ENCODE data around the gene NRL. TPM values are rescaled to one million over a fixed set of nuclear protein-coding genes. Genes with fewer than 3 reads are reported as not detected.

The NRL gene
- total RNA-seq, 1 experiment from 2014 or later: 2.3 TPM

DNA sequence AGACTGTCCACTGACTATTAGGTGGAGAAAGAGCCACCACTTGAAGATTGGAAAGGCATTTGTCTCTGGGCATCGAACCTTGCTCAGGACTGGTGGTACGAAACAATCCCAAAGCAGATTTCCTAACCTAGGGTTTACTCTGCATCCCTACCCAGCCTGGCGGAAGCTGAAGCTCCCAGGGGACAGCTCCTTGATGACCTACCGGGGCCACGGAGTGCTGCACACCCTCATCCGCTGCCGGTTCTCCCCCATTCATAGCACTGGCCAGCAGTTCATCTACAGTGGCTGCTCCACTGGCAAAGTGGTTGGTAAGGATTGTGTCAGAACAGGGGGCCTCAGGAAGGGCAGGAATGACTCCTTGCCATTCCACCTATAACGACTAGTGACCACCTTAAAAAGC, 6.5 kb upstream of the NRL start:
- Histone ChIP-seq H3K4me1 (replicated peaks; ENCODE audit: insufficient read depth) (peaks cover 5% of the 10 kb centered on the region), H3K4me3 (no peak overlapping the region), H3K27me3 (ENCODE audit: insufficient read depth, low read depth) (no peaks in the 10 kb centered on the region), H4K20me1 (ENCODE audit: insufficient read depth) (no peaks in the 10 kb centered on the region), H3K9me2 (ENCODE audit: insufficient read depth) (no peaks in the 10 kb centered on the region), H3K9me3 (ENCODE audit: insufficient read depth, low read depth) (no peaks in the 10 kb centered on the region), H3F3A (ENCODE audit: insufficient read depth, low read depth) (no peaks in the 10 kb centered on the region), H3K36me3 (ENCODE audit: low read depth) (peaks cover 8% of the 10 kb centered on the region; the same call in 1 of the 2 replicates), H3K27ac (no peak overlapping the region), H2AFZ (no peak overlapping the region), H3K79me2 (ENCODE audit: low read depth) (peaks cover 7% of the 10 kb centered on the region), H3K4me2 (no peak overlapping the region)
- BruUV-seq (replicated peaks): no TSS peak
- intact Hi-C loops (cut with micrococcal nuclease; ENCODE audit: unreplicated experiment): no loop called here
- ChIA-PET POLR2A (ENCODE audit: unreplicated experiment) (no interaction called here), CTCF (no interaction called here)
- no peak for DNase-seq
- no peak for TF ChIP-seq EZH2 (IDR thresholded peaks at IDR 0.05; ENCODE audit: low read depth)
- TF ChIP-seq, protein P1, sequence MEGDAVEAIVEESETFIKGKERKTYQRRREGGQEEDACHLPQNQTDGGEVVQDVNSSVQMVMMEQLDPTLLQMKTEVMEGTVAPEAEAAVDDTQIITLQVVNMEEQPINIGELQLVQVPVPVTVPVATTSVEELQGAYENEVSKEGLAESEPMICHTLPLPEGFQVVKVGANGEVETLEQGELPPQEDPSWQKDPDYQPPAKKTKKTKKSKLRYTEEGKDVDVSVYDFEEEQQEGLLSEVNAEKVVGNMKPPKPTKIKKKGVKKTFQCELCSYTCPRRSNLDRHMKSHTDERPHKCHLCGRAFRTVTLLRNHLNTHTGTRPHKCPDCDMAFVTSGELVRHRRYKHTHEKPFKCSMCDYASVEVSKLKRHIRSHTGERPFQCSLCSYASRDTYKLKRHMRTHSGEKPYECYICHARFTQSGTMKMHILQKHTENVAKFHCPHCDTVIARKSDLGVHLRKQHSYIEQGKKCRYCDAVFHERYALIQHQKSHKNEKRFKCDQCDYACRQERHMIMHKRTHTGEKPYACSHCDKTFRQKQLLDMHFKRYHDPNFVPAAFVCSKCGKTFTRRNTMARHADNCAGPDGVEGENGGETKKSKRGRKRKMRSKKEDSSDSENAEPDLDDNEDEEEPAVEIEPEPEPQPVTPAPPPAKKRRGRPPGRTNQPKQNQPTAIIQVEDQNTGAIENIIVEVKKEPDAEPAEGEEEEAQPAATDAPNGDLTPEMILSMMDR (conservative IDR thresholded peaks at IDR 0.05): no peak

DNA sequence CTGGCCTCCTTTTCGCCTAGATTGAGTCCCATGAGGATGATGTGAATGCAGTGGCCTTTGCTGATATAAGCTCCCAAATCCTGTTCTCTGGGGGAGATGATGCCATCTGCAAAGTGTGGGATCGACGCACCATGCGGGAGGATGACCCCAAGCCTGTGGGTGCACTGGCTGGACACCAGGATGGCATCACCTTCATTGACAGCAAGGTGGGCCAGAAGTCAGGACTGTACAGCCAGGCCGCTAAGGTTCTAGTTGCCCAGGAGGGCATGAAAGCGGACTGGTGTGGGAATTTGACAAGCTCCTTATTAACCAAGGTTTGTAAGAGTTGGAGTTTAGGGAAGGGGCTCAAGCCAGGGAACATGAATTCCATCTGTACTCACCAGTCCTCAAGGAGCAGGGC, 4.9 kb upstream of the NRL start:
- BruUV-seq (replicated peaks): no TSS peak
- intact Hi-C loops (cut with micrococcal nuclease; ENCODE audit: unreplicated experiment): no loop called here
- Histone ChIP-seq H3K79me2 (ENCODE audit: low read depth) (peaks cover 13% of the 10 kb centered on the region), H3F3A (ENCODE audit: insufficient read depth, low read depth) (no peaks in the 10 kb centered on the region), H3K4me3 (no peak overlapping the region), H3K27me3 (ENCODE audit: insufficient read depth, low read depth) (no peaks in the 10 kb centered on the region), H4K20me1 (ENCODE audit: insufficient read depth) (no peaks in the 10 kb centered on the region), H3K4me2 (no peak overlapping the region), H3K9me2 (ENCODE audit: insufficient read depth) (no peaks in the 10 kb centered on the region), H3K27ac (no peak overlapping the region), H2AFZ (no peak overlapping the region), H3K9me3 (ENCODE audit: insufficient read depth, low read depth) (no peaks in the 10 kb centered on the region), H3K36me3 (ENCODE audit: low read depth) (peaks cover 8% of the 10 kb centered on the region; the same call in 1 of the 2 replicates), H3K4me1 (replicated peaks; ENCODE audit: insufficient read depth) (peaks cover 11% of the 10 kb centered on the region)
- TF ChIP-seq, protein P1 (conservative IDR thresholded peaks at IDR 0.05): no peak
- no peak for TF ChIP-seq EZH2 (IDR thresholded peaks at IDR 0.05; ENCODE audit: low read depth)
- CTCF ChIA-PET: no interaction called here
- DNase-seq: no peak
- POLR2A ChIA-PET (ENCODE audit: unreplicated experiment): no interaction called here

- Histone ChIP-seq H3K4me3 (no peak overlapping the region), H3K4me2 (no peak overlapping the region), H3K9me2 (ENCODE audit: insufficient read depth) (no peaks in the 10 kb centered on the region), H3K27me3 (ENCODE audit: insufficient read depth, low read depth) (no peaks in the 10 kb centered on the region), H3K9me3 (ENCODE audit: insufficient read depth, low read depth) (no peaks in the 10 kb centered on the region), H3F3A (ENCODE audit: insufficient read depth, low read depth) (peaks cover 12% of the 10 kb centered on the region; the same call in 1 of the 2 replicates), H3K36me3 (ENCODE audit: low read depth) (peaks cover 8% of the 10 kb centered on the region; the same call in 1 of the 2 replicates), H2AFZ (no peak overlapping the region), H3K4me1 (replicated peaks; ENCODE audit: insufficient read depth) (peaks cover 11% of the 10 kb centered on the region), H3K27ac (no peak overlapping the region), H4K20me1 (ENCODE audit: insufficient read depth) (no peaks in the 10 kb centered on the region), H3K79me2 (ENCODE audit: low read depth) (peaks cover 13% of the 10 kb centered on the region)
- POLR2A ChIA-PET (ENCODE audit: unreplicated experiment): no interaction called here
- CTCF ChIA-PET: interaction anchor here (0.5 kb wide), 1 partner anchor 506 kb away, joined by 14 read pairs; no protein-coding TSS in a partner anchor
- BruUV-seq (replicated peaks): no TSS peak
- DNase-seq: no peak
- TF ChIP-seq, protein P1 (conservative IDR thresholded peaks at IDR 0.05): no peak
- TF ChIP-seq EZH2 (IDR thresholded peaks at IDR 0.05; ENCODE audit: low read depth): no peak
- intact Hi-C loops (cut with micrococcal nuclease; ENCODE audit: unreplicated experiment): no loop called here
Measured at GRCh38 chr14:24117179-24117578, 2.4 kb upstream of the NRL start.

Measured in PC-9 (cell line).